ENCODE measurements around the gene ABHD8.

The ABHD8 gene

DNA sequence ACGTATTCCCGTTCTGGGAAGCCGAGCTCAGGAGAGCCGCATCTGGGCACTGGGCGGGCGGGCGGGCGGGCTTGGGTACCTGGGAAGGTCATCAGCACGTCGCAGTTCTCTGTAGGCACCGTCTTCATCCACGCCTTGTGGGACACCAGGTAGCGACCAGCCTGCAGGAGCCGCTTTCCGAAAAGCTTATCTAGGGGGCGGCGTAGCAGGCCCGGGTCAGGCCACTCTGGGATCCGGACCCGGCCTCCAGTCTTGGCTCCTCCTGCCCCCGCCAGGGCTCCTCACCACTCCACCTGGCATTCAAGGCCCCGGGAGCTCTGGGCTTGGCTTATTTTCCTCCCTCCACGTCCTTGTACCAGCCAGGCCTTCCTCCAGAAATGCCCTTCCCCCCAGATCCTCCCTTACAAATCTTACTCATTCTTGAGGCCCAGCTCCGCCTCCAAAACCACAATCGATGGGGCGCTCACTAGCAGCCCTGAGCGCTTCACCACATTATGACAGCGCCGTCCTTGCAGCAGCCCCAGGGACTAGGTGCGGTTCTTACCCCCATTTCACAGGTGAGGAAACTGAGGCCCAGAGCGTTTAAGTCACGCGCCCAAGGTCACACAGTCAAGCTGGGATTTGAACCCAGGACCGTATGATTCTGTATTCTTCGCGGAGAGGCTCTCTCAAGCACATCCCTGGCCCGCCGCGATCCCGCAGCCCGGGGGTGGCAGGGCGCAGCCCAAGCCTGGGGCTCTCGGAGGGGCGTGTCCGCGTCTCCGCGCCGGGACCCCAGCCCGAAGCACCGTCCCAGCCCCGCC is 30.6 kb upstream of the ABHD8 start:
- no peak for DNase-seq

DNA sequence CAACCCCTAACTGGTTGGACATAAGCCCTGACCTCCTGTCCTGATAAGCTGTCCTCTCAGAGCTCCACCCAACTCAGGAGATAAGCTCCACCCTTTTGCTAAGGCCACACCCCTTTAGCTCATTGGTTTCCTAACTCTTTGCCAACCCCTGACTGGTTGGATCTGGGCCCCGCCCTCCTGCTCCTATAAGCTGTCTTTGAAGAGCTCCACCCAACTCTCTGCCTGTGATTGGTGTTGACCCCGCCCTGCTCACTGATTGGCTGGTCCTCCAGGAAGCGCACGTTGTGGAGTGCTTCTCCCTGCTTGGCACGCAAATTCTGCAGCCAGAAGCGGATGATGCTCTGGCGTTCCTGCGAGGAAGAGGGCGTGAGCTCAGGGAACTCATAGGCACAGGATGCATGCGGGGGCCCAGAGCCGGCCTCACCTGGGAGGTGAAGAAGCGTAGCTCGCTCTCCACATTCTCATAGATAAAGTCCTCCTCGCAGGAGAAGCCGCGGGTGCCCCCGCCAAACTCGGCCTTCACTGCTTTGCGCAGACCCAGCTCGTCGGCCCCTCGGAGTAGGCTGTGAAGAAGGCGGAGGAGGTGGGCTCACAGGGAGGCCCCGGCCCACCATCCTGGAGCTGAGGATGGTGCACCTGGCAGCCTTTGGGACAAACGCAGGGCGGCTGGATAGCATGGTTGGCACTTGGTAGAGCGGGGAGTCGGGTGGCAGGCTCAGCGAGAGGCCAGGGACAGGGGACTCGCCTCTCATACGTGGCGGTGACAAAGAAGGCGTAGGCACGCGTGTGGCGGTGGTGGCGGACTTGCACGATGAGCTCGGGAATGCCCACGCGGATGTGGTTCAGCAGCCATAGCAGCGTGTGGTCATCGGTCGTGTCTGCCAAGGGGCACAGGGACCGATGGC is 29.7 kb upstream of the ABHD8 start:
- DNase-seq, result peak; percentile 42

DNA sequence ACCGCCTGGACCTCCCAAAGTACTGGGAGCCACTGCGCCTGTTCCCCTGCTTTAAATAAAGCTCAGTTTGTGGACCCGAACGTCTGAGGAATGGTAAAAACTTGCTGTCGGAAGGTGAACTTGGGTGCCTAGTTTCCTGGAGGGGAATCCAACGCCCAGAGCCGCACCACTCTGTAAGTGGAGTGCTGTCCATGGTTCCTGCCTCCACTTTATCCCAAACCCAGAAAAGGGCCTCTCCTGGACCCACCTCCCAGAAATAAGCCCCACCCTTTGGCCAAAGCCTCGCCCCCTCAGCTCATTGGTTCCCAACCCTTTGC is 29.1 kb upstream of the ABHD8 start:
- no peak for DNase-seq

DNA sequence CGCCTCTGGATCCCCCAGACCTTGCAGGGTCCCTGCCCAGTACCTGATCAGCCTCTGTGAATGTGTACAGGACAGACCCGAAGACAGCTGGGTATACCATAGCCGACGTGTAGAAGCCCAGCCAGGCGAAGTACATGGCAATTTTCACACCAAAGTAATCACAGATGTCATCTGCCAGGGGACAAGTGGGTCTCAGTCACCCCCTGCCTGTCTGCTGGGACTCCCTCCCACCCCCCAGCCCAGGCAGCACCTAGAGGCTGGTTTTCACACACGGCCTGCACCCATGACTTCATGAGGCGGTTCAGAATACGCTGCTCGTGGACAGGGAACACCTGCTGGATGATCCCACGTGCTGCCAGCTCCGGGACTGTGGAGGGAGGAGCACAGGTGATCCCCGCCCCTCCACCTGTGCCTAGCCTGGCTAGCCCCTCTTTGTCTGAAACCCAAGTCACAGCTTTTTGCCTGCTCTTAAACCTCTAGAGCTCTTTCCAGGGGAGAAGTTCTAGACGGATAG is 27.9 kb upstream of the ABHD8 start:
- no peak for DNase-seq

DNA sequence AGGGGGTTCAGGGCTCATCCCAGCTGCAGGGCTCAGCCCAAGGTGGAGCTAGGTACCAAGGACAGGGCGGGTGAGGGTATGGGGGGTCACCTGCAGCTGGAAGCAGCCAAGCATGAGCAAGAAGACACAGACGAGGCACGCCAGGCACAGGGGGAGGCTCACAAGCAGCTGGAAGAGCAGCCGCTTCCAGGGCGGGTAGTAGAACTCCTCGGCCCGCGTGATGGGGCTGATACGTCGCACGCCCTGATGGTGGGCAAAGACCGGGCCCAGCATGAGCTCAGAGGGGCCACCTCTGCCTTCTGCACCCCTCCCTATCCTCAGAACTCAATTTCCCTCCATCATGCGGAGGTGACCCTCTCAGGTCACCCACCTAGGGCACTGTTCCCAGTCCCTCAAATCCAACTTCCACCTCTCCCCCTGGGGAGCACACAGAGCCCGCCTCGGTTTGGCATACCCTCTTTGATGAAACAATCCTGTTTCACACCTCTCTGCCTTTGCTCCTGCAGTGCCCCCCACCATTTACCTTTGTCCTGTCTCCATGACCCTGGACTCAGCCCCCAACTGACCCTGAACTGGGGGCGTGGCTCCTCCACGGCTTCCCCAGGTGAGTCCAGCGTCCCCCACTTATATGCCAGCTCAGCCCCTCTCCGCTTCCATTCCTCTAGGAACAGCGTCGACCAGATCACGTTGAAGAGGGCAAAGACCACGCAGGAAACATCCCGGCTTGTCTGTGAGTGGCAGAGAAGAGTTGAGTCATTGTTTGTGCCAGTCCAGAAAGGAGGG is 27.2 kb upstream of the ABHD8 start:
- DNase-seq, result no peak

DNA sequence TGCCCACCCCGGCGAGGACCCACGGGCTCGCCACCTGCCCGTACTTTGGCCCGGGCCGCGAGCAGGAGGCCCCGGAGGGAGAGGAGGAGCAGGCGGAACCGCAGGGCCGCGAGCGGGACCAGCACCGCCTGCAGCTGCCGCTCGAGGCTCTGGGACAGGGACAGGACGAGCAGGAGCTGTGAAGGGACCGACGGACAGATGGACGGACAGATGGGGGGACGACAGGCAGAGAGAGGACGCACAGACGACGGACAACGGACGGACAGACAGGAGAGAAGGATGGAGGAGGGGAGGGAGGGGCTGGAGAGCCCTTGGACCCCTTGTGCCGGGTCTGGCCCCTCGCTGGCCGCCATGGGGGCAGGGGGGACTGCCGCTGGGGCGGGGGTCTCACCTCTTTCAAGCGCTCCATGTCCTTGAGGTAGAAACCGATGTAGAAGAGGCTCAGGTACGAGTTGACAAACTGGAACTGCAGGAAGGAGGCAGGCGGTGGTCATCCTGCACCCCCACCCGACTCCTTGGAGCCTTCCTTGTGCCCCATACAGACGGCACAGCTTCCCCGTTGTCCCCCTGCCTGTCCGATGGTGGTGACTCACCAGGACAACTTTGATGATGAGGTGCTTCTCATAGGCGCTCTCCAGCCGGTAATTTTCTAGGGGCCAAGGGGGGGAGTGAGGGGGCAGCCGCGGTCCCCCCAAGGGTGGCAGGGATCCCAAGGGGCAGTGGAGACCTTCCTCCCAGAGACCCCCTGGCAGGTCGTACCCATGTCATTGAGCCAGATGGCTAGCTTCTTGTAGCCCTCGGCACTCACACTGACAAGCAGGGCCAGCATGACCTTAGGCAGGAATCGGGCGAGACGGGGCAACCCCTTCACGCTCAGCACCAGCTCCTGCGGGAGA is 26.4 kb upstream of the ABHD8 start:
- no peak for DNase-seq

DNA sequence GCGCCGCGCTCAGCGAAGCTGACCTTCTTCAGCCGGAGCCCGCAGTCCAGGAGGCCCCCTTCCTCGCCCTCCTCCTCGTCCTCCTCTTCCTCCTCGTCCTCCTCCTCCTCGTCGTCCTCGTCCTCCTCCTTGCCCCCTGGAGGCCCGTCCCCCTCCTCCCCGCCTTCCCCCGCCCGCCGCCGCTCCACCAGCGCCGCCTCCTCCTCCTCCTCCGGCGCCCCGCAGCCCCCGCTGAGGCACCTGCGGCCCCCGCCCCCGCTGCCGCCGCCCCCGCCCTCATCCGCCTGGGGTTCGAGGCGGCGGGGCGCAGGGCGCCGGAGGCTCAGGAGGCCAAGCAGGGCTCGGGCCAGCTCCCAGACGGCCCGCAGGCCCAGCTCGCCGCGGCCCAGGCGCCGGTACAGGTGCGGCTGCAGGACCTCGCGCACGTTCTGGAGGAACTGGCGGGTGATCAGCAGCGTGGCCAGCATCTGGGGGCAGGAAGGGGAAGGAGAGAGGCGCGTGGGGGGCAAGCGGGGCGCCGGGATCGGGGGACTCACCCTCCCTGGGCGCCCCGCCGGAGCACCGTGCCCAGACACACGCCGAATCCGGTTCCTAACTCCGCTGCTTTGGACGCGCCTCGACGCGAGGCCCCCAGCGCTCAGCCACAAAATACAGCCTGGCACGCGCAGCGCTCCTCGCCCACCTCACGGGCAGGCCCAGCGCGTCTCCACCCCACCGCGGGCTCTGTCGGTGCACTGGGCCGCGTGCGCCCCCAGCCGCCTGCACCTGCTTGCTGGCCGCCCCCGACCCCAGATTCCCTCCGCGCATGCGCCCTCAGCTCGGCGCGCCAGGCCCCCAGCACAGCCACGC is 25.5 kb upstream of the ABHD8 start:
- no peak for DNase-seq

DNA sequence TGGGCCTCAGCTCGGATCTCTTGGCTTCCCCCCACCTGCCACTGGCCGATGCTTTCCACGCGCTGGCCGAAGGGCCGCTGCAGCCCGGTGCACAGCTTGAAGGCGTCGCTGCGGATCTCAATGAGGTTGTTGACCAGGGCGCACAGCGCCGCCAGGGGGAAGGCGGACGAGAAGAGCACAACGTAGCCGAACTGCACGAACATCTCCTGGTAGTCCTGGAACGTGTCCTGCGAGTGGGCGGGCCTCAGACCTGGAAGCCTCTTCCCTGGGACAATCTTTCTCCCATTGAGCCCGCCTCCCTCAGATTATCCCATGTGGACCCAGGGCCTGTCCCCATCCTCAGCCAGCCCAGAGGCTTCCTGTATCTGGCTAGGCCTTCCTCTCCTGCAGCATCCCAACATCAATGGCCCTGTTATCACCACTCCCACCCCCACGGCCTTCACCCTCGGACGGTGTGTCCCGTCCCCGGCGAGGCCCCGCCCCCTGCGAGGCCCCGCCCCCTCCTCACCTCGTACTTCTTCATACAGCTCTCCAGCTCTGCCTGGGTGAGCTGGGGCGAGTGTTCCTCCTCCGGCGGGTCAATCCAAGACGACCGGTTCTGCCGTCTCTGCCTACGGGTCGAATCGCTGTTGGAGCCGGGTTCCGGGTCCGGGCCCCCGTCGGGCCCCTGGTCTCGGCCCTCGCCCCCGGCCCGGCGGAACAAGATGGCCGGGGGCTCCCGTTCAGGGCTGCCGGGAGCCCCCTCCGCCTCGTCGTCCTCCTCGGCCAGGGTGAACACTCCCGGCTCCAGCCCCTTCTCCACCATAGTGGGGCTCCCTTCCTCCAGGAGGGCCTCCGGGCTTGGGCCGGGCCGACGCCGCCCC is 24.7 kb upstream of the ABHD8 start:
- no peak for DNase-seq

DNA sequence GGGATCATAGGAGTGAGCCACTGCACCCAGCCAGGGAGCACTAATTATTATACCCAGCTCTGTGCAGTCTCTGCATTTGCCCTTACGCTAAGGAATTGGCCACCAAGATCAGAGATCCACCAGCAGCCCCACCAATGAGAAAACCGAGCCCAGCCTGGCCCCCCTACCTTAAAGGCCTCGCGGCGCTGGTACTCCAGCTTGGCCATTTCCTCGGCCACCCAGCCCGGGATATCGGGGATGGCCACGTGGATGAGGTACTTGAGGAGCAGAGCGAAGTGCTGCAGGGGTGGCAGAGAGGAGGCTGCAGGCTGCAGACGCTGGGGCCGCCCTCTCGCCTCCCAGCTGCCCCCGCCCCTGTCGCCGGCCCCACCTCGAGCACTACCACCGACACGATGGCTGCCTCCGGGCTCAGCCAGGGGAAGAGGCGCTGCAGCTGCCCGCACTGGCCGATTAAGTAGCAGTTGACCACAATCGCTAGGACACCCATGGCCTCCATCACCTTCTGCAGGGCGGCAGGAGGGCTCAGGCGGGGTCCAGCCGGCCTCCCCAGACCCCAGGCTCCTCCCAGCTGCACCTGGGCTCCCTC is 23.9 kb upstream of the ABHD8 start:
- DNase-seq, result no peak

DNA sequence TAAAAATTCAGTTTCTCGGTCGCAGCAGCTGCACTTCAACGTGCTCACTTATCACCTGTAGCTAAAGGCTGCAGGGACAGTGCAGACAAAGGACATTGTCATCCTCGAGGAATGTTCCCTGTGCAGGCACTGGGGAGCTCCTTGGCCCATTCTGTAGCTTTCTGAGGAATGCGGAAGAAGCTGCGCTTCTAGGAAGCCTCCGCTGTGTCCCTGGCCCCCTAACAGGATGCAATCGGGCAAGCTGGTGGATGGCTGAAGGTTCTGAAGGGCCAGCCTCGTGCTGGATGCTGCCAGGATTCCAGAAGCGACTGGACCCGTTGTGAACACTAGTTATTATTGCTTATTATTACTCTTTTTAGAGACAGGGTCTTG is 23.4 kb upstream of the ABHD8 start:
- no peak for DNase-seq

DNA sequence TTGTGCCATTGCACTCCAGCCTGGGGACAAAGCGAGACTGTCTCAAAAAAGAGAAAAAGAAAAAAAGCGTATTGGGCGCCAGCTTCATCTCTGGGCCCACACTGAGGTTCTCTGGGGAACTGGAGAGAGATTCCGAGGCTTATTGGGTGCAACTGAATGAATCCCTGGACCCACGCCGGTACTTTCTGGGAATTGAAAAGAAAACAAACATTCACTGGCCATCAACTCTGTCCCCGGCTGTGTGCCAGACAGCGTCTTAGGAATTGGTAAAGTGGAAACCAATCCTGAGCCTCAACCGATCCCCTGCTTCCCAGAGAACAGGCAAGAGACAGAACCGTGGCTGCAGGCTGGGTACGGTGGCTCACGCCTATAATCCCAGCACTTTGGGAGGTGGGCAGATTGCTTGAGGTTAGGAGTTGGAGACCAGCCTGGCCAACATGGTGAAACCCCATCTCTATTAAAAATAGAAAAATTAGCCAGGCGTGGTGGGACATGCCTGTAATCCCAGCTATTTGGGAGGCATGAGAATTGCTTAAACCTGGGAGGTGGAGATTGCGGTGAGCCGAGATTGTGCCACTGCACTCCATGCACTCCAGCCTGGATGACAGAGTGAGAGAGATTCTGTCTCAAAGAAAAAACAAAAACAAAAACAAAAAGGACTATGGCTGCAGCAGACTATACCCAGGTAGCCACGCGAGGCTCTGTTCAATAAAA is 22.8 kb upstream of the ABHD8 start:
- DNase-seq, result no peak

DNA sequence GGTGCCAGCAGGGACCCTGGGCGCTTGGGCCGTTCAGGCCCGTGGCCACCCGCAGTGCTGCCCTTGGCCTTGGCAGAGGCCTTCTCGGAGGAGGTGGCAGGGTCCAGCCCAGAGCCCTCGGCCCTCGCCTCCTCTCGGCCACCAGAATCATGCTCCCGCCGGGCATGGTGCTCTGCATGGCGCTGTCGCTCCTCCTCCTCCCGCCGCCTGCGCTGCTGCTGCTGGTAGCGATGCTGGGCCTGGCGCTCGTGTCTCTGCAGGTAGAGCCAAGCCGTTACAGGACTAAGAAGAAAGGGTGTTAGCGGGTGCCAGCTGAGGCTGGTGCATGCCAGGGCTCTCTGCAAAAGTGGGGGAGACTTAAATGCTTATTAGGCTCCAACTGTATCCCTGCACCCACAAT is 21.9 kb upstream of the ABHD8 start:
- no peak for DNase-seq

DNA sequence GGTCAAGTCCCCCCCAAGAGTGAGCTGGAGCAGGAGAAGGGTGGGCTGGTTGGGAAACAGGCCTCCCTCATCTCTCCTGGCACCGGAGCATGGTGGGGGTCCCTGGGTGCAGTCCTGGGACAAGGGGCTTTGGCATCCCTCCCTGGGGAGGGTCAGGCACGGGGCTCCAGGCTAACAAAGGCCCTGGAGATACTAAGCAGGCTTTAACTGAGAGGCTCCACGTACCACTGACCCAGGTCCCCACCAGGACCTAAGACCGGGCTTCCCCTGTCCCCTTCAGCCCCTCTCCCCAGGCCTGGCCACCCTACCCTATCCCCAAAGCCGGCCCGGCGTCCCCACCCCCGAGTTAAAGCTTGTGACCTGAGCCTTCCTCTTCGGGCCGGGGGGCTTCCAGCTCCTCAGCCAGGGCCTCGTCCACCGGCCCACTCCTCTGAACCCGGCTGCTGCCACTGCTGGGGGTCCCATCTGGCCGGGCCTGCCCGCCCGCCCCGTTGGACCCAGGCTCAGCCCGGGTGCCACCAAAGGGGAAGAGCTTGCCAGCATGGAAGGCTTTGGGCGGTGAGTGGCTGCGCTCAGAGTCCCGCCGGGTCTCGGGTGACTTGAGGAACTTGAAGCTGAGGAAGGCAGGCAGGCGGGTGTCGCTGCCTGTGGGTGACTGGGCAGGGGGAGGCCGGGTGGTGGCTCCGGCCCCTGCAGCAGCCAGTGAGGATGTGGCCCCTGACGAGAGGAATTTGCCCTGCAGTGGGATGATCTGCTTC is 21.3 kb upstream of the ABHD8 start:
- DNase-seq, result no peak

DNA sequence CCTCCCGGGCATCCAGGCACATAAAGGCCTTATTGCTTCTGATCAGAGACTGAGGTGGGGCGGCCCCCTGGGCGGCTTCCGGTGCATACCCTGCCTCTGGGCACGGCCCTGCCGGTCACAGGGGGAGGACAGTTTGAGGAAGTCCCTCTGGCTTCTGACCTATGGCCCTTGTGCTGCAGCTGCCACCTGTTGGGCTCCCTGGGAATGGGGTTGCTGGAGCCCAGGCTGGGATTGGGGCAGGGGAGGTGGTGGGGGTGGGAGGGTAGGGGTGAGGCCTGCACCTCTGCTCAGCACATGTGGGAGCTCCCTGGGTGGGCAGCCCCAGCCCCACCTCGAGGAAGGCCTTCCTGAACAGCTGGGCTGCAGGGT is 20.7 kb upstream of the ABHD8 start:
- DNase-seq, result no peak

DNA sequence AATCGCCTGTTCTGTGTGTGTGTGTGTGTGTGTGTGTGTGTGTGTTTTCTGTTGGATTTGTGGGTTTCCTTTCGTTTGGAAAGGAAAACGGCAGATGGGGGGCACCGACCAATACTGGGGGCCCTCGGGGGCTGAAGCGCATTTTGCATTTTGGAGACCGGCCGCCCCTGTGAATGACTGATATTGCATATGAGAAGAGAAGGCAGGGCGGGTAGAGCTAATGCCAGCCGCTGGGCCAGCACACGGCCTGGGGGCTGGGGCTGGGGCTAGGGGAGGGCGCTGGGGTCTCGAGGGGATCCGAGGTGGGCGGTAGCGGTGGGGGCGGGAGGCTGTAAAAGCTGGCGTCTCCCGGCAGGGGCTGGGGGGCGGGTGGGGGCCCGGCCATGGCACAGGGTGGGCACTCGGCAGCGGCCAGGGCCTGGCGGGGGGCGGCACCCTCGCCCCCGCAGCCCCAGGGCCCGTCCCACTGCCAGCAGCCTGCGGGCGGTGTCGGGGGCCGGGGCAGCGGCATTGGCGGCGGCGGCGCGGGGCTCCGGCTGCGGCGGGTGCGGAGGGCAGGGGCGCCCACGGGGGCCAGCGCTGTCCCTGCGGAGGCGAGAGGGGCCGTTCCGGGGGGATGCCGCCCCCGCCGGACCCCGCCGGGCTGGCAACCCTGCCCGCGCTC is 20.2 kb upstream of the ABHD8 start:
- no peak for DNase-seq

DNA sequence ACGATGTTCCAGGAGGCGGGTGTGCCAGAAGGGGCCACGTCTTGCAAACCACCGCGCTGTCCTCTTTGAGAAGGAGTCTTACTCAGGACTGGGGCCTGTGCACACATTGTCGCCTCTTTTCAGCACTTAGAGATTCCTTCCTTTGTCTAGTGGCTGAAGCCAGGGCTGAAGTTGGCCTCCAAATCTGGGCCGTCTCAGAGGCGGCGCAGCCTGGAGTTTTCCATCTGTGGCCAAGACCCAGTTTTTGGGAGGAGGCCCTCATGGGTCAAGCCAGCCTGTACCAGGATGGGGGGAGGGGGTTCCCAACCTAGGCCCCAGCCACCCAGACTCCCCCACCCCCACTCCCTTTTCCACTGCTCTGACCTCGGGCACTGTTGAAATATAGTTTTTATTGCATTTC is 19.6 kb upstream of the ABHD8 start:
- DNase-seq, result no peak

DNA sequence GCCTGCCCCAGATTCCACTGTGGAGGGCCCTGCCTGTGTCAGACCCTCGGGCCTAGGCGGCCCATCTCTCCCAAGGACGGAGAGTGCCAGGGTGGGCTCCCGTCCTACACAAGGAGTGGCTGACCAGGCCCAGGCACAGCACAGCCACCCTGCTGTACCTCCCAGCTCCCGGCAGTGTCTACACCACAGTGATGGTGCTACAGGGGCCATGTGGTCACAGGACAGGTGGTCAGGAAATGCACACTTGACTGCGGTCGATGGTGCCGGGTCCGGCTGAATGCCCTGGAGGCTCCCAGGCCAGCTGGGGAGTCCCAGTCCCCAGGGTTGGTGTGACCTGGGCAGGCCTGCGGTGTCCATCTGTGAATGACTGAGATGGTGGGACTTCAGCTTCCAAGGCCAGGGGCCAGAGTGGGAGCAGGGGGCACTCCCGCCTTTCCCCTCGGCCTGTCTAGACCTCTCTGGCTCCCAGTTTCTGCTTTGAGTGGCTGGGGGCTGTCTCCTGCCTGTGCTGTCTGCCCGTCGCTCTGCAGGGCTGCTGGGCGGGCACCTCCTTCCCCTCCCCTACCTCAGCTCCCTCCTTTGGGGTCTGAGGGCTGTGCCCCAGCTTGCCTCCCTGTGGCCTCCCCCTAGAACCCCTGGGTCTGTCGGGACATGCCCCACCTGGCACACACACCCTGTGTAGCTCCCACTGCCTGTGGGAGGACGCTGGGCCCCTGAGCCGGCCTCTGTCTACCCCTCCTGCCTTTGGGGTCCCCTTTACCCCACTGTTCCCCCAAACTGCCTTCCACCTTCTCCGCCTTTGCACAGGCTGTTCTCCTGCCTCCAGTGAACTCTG is 18.6 kb upstream of the ABHD8 start:
- no peak for DNase-seq

Data from COR-L47 (cell line).